Liver (tissue), 3 donors: ENCODE data around the gene CDH4.

Experiments used
- GABPA ChIP-seq, 2 donors: IDR thresholded peaks in 1 of 2; conservative IDR thresholded peaks in 1 of 2; 2 replicates each; pipeline ENCODE4 v1.6.1; 2016; ENCODE audit warnings: antibody characterized with exemption in 2 of 2, mild to moderate bottlenecking in 1 of 2, moderate library complexity in 1 of 2
- JUND ChIP-seq, 2 donors: IDR thresholded peaks; 2 replicates each; pipeline ENCODE4 v1.6.1; 2016; ENCODE audit warnings: antibody characterized with exemption in 2 of 2
- RXRA ChIP-seq, 2 donors: IDR thresholded peaks; 2 replicates each; pipeline ENCODE4 v1.6.1; 2017 to 2018; ENCODE audit warnings: antibody characterized with exemption in 2 of 2, mild to moderate bottlenecking in 1 of 2
- YY1 ChIP-seq: IDR thresholded peaks from 2 replicates; pipeline ENCODE4 v1.6.1; 2016; ENCODE audit warnings: antibody characterized with exemption, mild to moderate bottlenecking
- TF ChIP-seq, protein P1 (sequence below): fragments of 150-350 bp; IDR thresholded peaks from 2 replicates; pipeline ENCODE4 v1.5.1; 2017; ENCODE audit warnings: improper control_type of control experiment, low read depth, low read length; ENCODE audit not compliant: missing input control
- TF ChIP-seq, protein P2 (sequence below): IDR thresholded peaks from 2 replicates; pipeline ENCODE4 v1.6.1; 2016; ENCODE audit warnings: antibody characterized with exemption
- donor health status: healthy.
- donor health status: healthy.

DNA sequence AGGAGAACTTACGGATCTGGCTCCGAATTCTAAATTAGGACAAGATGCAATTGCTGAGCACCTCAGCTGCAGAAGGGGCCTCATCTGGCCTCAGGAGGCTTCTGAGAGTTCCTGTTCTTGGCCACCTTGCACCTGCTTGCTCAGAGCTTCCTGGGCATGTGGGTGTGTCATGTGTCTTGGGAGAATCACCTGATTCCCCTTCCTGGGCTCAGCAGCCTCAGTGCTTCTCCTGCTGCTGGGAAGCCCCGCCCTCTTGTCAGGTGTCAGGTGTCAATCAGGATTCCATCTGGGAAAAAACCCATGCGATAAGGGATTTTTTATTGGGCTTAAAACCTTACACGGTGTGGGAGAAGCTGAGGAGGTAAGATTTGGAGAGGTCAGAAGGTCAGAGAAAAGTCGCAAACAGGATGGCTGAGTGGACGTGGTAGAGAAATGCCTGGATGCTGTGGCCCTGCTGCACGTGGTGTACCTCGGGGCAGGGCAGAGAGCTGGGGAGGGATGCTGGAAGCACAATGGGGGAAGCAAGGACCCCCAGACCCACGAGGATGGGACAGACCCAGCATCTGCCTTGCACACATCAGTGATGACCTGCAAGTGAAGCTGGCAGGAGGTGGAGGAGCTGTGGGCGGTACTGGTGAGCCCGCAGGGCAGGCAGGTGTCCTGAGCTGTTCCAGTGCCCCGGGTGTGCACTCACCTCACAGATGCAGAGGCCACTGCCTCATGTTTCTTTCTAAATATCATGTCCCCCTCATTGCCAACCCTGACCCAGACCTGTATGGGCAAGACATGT is 170.8 kb downstream of the CDH4 start:
- no peak for TF ChIP-seq GABPA (IDR thresholded peaks at IDR 0.05 in 1 of 2, conservative IDR thresholded peaks at IDR 0.05 in 1 of 2)
- TF ChIP-seq, protein P1, sequence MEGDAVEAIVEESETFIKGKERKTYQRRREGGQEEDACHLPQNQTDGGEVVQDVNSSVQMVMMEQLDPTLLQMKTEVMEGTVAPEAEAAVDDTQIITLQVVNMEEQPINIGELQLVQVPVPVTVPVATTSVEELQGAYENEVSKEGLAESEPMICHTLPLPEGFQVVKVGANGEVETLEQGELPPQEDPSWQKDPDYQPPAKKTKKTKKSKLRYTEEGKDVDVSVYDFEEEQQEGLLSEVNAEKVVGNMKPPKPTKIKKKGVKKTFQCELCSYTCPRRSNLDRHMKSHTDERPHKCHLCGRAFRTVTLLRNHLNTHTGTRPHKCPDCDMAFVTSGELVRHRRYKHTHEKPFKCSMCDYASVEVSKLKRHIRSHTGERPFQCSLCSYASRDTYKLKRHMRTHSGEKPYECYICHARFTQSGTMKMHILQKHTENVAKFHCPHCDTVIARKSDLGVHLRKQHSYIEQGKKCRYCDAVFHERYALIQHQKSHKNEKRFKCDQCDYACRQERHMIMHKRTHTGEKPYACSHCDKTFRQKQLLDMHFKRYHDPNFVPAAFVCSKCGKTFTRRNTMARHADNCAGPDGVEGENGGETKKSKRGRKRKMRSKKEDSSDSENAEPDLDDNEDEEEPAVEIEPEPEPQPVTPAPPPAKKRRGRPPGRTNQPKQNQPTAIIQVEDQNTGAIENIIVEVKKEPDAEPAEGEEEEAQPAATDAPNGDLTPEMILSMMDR: no peak
- TF ChIP-seq, protein P2, sequence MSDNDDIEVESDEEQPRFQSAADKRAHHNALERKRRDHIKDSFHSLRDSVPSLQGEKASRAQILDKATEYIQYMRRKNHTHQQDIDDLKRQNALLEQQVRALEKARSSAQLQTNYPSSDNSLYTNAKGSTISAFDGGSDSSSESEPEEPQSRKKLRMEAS: no peak
- TF ChIP-seq YY1: no peak
- no peak for TF ChIP-seq JUND (IDR thresholded peaks at IDR 0.05)
- TF ChIP-seq RXRA (IDR thresholded peaks at IDR 0.05): no peak
